GM19035 (cell line): Measurements from ENCODE around the gene ORAI3.

ENCODE experiments used
- ATAC-seq: cut with Tn5 transposase; IDR thresholded peaks from one replicate; pipeline ENCODE4 v1.9.1; 2021; ENCODE audit not compliant: unreplicated experiment

Gene ORAI3

GRCh38 chr16:30987581-30988190 lies 38.8 kb downstream of the ORAI3 start:
- no peak for ATAC-seq

DNA sequence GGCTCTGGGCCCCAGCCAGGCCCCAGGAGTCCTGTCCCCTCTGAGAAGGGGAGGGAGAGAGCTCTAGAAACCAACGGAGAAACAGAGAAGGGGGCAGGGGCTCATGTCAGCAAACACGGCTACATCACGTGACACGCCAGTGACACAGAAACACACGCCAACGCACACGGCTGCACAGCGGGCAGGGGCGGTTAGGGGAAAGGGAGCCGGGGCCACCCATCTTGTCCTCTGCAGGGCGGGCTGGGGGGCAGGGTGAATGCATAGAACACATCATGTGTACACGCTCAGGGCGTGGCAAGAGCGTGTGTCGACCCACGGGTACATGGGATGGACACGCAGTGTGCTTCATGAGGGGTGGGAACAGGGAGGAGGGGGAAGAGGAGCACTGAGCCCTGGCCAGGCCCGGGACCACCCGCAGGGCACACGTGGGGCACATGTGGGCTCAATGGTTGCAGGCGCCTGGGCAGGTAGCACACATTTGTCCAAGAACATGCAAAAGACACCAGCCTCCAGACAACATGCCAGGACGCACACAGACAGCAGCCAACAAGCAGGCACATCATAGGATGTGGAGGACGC lies 40.7 kb downstream of the ORAI3 start:
- ATAC-seq = no peak

DNA sequence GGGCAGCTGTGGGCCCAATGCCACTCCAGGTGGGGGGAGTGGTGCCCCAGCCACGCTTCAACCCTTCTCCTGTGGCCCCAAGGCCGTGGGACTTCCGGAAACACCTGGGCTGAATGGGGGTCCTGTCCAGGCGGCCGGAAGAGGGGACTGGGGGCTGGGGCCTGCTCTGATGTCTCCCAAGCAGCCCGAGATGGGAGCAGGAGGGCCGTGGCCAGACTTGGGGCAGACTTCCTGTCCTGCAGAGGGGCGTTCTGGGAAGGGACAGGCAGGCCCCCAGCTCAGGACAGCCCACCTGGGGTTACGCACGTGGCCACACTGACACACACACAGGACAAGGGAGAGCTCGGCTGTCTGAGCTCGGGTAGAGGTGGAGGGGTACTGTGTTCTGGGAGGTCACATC lies 41.2 kb downstream of the ORAI3 start:
- ATAC-seq = no peak

DNA sequence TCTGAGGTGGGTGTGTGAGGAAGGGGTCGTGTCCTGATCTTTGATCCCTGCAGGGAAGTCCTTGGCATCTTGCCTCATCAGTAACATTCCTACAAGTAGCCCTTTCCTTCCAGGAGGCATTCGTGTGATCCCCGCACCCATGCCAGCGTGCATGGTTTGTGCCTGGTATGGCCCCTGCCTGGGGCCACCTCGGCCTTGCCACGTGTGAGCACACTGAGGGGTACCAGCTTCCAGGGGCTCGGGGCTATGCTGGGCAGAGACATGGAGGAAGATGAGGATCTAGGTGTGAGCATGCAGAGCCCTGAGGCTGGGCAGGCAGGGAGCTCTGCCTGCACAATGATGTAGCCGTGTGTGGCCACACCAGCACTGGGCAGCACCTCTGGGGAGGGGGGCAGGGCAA lies 42.2 kb downstream of the ORAI3 start:
- ATAC-seq = no peak

GRCh38 chr16:30992276-30992780 lies 43.5 kb downstream of the ORAI3 start:
- ATAC-seq = no peak

GRCh38 chr16:30992931-30993816 lies 44.3 kb downstream of the ORAI3 start:
- ATAC-seq = no peak

- ATAC-seq = no peak
These were observed 47.1 kb downstream of the ORAI3 start for GRCh38 chr16:30995927-30996323.

DNA sequence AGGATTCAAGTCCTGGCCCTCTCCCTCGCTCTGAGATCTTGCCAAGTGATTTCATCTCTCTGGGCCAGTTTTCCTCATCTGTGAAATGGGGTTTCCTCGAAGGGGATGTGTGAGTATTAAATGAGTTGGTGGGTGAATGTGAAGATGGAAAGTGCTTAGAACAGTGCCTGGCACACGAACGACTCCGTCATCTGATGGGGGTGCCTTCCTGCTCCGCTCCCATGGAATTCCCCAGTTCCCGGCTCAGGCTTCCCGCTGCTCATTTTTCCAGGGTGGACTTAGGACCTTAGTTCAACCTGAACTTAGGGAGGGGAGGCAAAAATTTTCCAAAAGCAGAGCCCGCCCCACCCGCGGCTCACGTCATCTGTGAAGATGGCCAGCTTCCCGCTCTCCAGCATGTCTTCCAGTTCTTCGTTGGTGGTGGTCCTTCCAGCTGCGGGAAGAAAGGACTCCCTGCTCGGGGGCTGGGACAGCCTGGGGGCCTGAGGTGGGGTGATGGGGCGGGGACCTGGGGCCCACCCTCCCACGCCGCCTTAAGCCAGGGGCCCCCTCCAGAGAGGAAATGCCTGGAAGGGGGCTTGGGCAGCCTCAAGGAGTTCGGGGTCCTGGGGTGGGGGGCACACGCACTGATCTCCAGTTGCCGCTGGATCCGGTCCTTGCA lies 47.6 kb downstream of the ORAI3 start:
- no peak for ATAC-seq

- ATAC-seq = no peak
These were observed 48.3 kb downstream of the ORAI3 start for GRCh38 chr16:30996985-30997724.

DNA sequence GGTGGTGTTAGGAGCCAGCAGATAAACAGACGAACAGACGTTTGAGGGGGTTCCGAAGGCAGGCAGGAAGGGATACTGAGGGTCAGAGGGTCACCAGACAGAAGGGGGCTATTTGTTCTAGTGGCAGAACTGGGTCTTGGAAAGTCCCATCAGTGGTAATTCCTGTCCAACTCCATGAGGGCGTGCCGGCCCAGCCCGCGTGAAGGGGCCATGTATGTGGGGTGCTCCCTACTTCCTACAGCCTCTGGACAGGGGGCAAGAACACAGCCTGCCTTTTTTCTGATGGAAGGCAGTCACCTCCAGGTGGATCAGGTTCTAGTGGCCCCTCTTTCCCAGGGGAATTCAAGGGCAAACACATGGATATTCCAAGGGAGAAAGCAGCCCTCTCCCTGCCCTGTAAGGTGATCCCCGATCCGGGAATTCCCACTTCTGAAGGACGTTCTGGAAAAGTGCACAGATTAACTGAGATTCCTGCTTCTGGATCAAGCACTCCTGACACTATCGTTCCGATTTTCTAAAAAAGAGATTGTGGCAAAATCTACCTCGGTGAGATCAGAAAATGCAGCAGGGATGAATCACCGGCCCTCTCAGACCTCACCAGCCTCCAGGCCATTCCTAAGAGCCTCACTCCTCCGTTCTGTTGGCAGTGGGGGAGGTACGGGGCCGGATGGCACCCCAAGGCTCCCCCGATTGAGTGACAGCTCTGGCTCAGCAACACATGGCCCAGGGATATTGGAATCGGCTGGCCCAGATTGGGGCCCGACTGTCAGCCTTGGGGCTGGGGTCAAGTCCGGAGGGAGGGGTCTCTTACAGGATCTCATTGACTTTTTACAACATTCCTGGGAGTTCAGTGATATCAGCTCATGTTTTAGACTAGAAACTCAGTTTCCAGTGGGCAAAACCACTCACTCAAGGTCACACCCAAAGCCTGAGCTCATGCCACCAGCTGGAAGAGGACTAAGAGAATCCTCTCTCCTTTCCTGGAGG lies 49.1 kb downstream of the ORAI3 start:
- ATAC-seq = no peak

DNA sequence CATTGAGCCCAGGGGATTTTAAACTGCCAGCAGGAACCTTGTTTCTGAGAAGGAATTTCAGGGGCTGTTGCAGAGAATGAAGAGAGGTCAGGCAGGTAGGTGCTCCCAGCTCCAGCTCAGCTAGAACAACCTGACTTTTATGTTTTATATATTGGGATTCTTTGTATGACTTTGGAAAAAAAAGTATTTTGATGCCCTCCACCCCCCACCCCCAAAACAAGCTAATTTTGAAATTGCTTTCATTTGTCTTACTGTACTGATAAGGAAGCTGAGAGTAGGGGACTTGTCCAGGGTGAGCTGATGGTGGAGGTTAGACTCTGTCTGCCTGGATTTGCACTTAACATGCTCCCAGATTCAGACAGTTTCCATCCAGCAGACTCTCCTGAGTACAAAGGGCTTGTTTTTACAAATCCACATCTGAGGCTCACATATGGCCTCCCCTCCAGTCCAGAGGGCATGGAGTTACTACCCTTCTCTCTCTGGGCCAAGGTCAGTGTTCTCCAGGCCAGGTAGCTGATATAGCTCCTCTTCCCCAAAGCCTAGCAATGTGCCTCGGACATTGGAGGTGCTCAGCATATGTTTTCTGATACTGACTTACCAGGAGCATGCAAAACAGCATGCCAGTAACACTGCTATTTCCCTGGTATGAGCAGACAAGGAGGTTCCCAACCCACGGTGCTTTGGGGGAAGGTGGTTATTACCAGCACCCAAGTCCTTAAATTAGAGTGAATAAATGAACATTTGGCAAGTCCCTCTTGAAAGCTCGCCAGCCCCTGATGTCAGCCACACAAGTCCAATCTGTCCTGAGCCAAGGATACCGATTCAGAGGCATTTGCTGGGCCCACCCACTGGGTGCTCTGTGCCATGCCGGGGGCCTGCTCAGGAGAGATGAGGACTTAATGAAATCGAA lies 50.2 kb downstream of the ORAI3 start:
- no peak for ATAC-seq

DNA sequence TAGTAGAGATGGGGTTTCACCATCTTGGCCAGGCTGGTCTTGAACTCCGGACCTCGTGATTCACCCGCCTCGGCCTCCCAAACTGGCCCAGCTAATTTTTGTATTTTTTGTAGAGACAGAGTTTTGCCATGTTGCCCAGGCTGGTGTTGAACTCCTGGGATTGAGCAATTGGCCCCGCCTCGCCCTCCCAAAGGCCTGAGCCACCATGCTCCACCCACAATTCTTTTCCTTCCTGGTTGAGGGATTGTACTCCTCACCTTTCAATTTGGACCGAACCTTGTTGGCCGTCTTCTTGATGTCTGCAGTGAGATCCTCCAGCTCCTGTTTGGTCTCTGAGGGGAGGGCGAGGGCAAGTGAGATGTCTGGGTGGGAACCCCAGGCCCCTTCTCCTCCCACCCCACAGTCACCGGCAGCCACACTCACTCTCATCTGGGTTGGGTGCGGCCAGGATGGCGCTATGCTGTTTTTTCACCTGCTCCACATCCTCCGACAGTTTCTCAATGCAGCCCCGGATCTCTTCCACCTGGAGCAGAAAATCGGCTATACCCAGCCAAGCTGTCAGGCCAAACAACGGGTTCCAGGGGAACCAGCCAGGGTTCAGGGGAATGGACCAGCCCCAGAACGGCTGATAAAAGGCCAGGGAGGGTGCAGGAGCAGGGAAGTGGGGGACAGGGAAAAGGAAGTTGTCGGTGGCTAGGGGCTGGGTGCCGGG lies 52.0 kb downstream of the ORAI3 start:
- ATAC-seq = no peak

- ATAC-seq = no peak
These were observed 52.8 kb downstream of the ORAI3 start for GRCh38 chr16:31001507-31002249.

- no peak for ATAC-seq
These were observed 53.4 kb downstream of the ORAI3 start for GRCh38 chr16:31002250-31002700.

DNA sequence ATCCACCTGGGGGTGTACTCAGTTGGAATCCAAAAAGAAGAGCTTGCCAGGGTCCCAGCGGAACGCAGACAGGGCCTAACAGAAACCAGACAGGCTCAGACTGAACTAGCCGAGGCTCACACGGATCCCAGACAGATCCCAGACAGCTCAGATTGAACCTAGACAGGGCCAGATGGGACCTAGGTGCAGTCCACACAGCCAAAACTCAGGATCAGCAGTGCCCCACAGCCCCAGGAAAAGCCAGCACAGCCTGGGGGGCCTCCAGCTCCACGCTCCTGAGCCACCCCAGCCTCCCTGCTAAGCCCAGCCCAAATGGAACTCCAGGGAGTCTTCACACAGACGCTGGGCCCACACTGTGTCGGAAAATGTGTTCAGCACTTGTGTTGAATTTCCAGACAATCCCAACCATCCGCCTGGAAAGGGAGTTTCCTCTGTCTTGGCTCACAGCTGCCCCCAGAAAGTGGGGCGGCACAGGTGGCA lies 54.0 kb downstream of the ORAI3 start:
- ATAC-seq = no peak

DNA sequence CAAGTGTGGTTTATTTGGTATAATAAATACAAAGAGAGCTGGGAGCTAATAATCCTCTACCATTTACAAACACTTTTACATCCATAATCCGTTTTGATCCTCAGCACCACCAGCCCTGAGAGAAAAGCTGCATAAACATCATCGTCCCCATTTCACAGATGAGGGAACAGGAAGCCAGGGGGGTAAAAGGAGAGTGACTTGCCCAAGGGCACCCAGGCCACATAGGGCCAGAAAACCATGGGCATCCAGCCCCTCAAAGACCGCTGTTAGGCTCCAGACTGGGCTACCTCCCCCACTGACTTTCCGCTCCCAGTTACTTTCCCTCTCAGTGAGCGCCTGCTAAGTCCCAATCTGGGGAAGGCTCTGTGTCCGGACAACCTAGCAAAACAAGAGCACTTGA lies 54.9 kb downstream of the ORAI3 start:
- no peak for ATAC-seq
